Daoy (cell line): ENCODE data around the gene SLC17A2. TPM values are rescaled to one million over a fixed set of nuclear protein-coding genes. Genes with fewer than 3 reads are reported as not detected.

Experiments
- DNase-seq: peaks from one replicate; pipeline ENCODE4 v3.0.0-alpha.2; 2015; ENCODE audit warnings: low read depth
- total RNA-seq: library from RNA; depleted of rRNA; stranded (reverse); fragments of >200 nt; shearing (Covaris generic); gene quantifications from 2 replicates; pipeline ENCODE4 v1.2.3, GENCODE V29; 2014

Gene SLC17A2
- total RNA-seq, 1 experiment from 2014 or later: not detected

GRCh38 chr6:25921525-25922203 lies 8.8 kb downstream of the SLC17A2 start:
- DNase-seq: no peak

GRCh38 chr6:25919657-25920056 lies 10.8 kb downstream of the SLC17A2 start:
- DNase-seq: no peak

- DNase-seq: no peak
Observed at GRCh38 chr6:25918083-25918683, 12.3 kb downstream of the SLC17A2 start.

- no peak for DNase-seq
Observed at GRCh38 chr6:25916789-25917490, 13.6 kb downstream of the SLC17A2 start.

- no peak for DNase-seq
Observed at GRCh38 chr6:25916330-25916729, 14.2 kb downstream of the SLC17A2 start.

- no peak for DNase-seq
Observed at GRCh38 chr6:25913741-25914140, 16.8 kb downstream of the SLC17A2 start.

- no peak for DNase-seq
Observed at GRCh38 chr6:25911351-25911750, 19.1 kb downstream of the SLC17A2 start.

- no peak for DNase-seq
Observed at GRCh38 chr6:25907475-25908014, 22.9 kb downstream of the SLC17A2 start.

GRCh38 chr6:25903467-25904099 lies 26.9 kb downstream of the SLC17A2 start:
- no peak for DNase-seq

GRCh38 chr6:25902071-25902470 lies 28.4 kb downstream of the SLC17A2 start:
- no peak for DNase-seq

- DNase-seq: no peak
Observed at GRCh38 chr6:25900843-25901242, 29.6 kb downstream of the SLC17A2 start.

GRCh38 chr6:25899580-25900408 lies 30.7 kb downstream of the SLC17A2 start:
- no peak for DNase-seq

GRCh38 chr6:25899123-25899522 lies 31.4 kb downstream of the SLC17A2 start:
- no peak for DNase-seq

GRCh38 chr6:25898289-25898977 lies 32.1 kb downstream of the SLC17A2 start:
- DNase-seq: no peak

GRCh38 chr6:25896252-25896651 lies 34.2 kb downstream of the SLC17A2 start:
- no peak for DNase-seq

GRCh38 chr6:25895771-25896170 lies 34.7 kb downstream of the SLC17A2 start:
- no peak for DNase-seq

- no peak for DNase-seq
Observed at GRCh38 chr6:25893778-25894177, 36.7 kb downstream of the SLC17A2 start.

GRCh38 chr6:25892877-25893276 lies 37.6 kb downstream of the SLC17A2 start:
- DNase-seq: no peak

GRCh38 chr6:25889877-25890853 lies 40.3 kb downstream of the SLC17A2 start:
- DNase-seq: peak; percentile 47

- no peak for DNase-seq
Observed at GRCh38 chr6:25888626-25889025, 41.9 kb downstream of the SLC17A2 start.
